Testis (tissue), 3 donors: ENCODE results near the gene GRM5. TPM values are rescaled to one million over a fixed set of nuclear protein-coding genes. Genes with fewer than 3 reads are reported as not detected.

Source experiments
- DNase-seq: peaks from one replicate; pipeline ENCODE4 v3.0.0-alpha.2; 2019
- H3K27ac ChIP-seq, 2 donors: fragments of 200-600 bp; sonication (generic); one replicate each; pipeline ENCODE4 v1.5.1; 2019
- H3K27me3 ChIP-seq: fragments of 200-600 bp; sonication (generic); one replicate; pipeline ENCODE4 v1.5.1; 2019
- H3K36me3 ChIP-seq: fragments of 200-600 bp; sonication (generic); one replicate; pipeline ENCODE4 v1.5.1; 2017; ENCODE audit warnings: low read depth; ENCODE audit errors: missing control alignments
- H3K4me1 ChIP-seq: fragments of 200-600 bp; sonication (generic); one replicate; pipeline ENCODE4 v1.5.1; 2019
- H3K4me3 ChIP-seq, 2 donors: fragments of 200-600 bp; sonication (generic); one replicate each; pipeline ENCODE4 v1.5.1; 2017 to 2019
- H3K9me3 ChIP-seq: fragments of 200-600 bp; sonication (generic); one replicate; pipeline ENCODE4 v1.5.1; 2017
- POLR2A ChIP-seq: fragments of 450-650 bp; IDR thresholded peaks from one replicate; pipeline ENCODE4 v1.6.1; 2017; ENCODE audit warnings: antibody characterized with exemption, mild to moderate bottlenecking, moderate library complexity
- WGBS, 2 donors: methylation state at CpG; one replicate each; pipeline ENCODE4 v1.1.5; 2018; 5-methylcytosine and 5-hydroxymethylcytosine counted together
- intact Hi-C: fragments of 100-400 bp; cut with DNase I; formaldehyde crosslinking; loops from one replicate; pipeline ENCODE4 v1.15.1; 2023; ENCODE audit warnings: low total_unique reads
- polyA plus RNA-seq: library from polyadenylated mRNA; stranded (reverse); fragments of 350-450 nt; fragmentation: Illumina TruSeq; extraction: RNeasy Lipid Tissue Mini Kit (QIAGEN cat#74804); gene quantifications from one replicate; pipeline ENCODE4 v1.2.3, GENCODE V29; 2014; ENCODE audit warnings: low read depth, low replicate concordance; ENCODE audit not compliant: insufficient read depth
- total RNA-seq, 2 donors: library from RNA; depleted of rRNA; stranded (reverse); fragments of >200 nt; gene quantifications; one replicate each; pipeline ENCODE4 v1.2.3, GENCODE V29; 2016
- TF ChIP-seq, protein P1 (sequence below), 3 experiments: fragments of 450-650 bp in 2 of 3; fragments of 200-600 bp in 1 of 3; sonication (generic) in 1 of 3; IDR thresholded peaks; one replicate each; pipeline ENCODE4 v1.5.1; 2016 to 2019; ENCODE audit warnings: antibody characterized with exemption in 3 of 3, mild to moderate bottlenecking in 2 of 3, moderate library complexity in 1 of 3

The GRM5 gene
- total and polyA plus RNA-seq, 3 donors from 2014 or later, result 2.3 to 4.9 (median 2.8) TPM

DNA sequence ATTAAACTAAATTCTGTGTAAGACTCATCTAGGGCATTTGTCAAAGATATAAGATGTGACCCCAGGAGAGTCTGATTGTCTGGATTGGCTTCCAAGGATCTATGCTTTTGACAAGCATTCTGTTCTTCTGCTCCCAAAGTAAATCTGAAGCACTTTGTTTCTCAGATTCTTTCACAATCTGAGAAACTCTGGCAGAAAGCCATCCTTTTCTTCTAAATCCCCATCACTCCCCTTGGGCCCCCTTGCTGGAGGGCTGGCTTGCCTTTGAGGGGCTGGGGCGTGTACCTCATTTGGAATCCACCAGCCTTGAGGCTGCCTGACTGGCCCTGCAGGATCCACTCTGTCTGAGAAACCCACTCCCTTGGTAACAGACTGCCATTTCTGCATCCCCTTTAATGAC lies 554.8 kb downstream of the GRM5 start:
- no peaks in the 10 kb centered on the region for H3K27me3 ChIP-seq
- H3K27ac ChIP-seq, result no peak overlapping the region
- no peak for DNase-seq
- no peaks in the 10 kb centered on the region for H3K36me3 ChIP-seq
- intact Hi-C loops, result no loop called here
- TF ChIP-seq, protein P1, sequence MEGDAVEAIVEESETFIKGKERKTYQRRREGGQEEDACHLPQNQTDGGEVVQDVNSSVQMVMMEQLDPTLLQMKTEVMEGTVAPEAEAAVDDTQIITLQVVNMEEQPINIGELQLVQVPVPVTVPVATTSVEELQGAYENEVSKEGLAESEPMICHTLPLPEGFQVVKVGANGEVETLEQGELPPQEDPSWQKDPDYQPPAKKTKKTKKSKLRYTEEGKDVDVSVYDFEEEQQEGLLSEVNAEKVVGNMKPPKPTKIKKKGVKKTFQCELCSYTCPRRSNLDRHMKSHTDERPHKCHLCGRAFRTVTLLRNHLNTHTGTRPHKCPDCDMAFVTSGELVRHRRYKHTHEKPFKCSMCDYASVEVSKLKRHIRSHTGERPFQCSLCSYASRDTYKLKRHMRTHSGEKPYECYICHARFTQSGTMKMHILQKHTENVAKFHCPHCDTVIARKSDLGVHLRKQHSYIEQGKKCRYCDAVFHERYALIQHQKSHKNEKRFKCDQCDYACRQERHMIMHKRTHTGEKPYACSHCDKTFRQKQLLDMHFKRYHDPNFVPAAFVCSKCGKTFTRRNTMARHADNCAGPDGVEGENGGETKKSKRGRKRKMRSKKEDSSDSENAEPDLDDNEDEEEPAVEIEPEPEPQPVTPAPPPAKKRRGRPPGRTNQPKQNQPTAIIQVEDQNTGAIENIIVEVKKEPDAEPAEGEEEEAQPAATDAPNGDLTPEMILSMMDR (IDR thresholded peaks at IDR 0.05), result no peak
- TF ChIP-seq POLR2A, result no peak
- H3K4me3 ChIP-seq, result no peak overlapping the region
- no peaks in the 10 kb centered on the region for H3K9me3 ChIP-seq
- 75 to 84% methylated on average over 1 of the region's 1 CpG for WGBS, 2 donors
- H3K4me1 ChIP-seq, result no peaks in the 10 kb centered on the region

DNA sequence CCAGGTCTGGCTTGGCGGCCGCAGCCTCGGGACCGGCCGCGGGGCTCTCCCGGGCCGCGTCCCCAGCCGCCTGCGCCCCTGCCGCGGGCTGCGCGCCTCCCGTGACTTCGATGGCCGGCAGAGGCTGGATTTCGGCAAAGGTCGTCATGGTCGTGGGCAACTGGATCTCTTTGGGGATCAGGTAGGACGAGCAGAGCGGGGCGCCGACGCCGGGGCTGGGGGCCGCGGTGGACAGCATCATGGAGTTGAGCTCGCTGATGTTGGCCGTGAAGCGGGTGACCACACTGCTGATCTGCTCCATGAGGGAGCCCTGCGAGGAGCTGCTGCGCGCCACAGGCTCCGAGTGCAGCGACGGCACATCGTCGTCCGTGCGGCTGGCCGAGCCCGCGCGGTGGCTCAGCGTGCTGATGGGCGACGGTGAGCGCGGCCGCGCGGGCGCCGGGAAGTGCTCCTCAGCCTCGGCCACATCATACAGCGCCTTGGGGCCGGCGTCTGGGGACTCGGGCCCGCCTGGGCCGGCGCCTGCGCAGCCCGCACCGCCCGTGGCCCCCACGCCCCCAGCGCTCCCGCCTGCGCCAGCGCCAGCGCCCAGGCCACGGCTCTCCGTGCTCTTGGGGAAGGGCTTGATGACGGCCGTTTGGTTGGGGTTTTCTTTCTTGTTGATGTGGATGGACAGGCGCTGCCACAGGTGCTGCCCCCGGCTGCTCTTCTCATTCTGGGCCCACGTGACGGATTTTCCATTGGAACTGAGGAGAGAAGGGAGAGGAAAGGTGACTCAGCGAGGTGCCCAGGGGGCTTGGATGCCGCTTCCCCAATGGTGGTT lies 556.8 kb downstream of the GRM5 start:
- Histone ChIP-seq H3K4me1 (no peaks in the 10 kb centered on the region), H3K9me3 (no peaks in the 10 kb centered on the region), H3K36me3 (no peaks in the 10 kb centered on the region), H3K27me3 (no peaks in the 10 kb centered on the region), H3K27ac (no peak overlapping the region), H3K4me3 (peak overlapping the region; percentile 45 to 65)
- 16 to 35% methylated on average over 12 to 67 of the region's 84 CpGs for WGBS, 2 donors
- peak; percentile 34 for DNase-seq
- no peak for TF ChIP-seq POLR2A
- TF ChIP-seq, protein P1 (IDR thresholded peaks at IDR 0.05), result no peak
- intact Hi-C loops, result no loop called here

DNA sequence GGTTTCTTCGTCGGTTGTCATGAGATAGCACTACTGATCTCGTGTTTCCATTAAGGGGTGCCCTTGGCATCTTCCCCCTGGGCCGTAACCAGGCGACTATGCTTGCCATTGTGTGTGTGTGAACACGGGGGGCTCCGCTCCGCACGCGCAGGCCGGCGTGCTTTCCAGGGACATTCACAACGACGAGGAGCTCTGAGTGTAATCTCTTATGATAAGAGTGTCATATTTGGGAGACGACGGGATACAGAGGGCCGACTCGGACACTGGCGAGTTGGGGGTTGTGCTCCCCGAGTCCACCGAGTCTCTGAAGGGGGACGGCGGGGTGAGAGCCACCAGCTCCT lies 557.4 kb downstream of the GRM5 start:
- 43 to 68% methylated on average over 11 to 23 of the region's 23 CpGs for WGBS, 2 donors
- H3K27me3 ChIP-seq, result no peaks in the 10 kb centered on the region
- H3K4me3 ChIP-seq, result peak overlapping the region; percentile 45 to 65
- no peaks in the 10 kb centered on the region for H3K9me3 ChIP-seq
- no peaks in the 10 kb centered on the region for H3K36me3 ChIP-seq
- H3K27ac ChIP-seq, result no peak overlapping the region
- DNase-seq, result no peak
- no peaks in the 10 kb centered on the region for H3K4me1 ChIP-seq
- intact Hi-C loops, result no loop called here
- TF ChIP-seq, protein P1 (IDR thresholded peaks at IDR 0.05), result no peak
- TF ChIP-seq POLR2A, result no peak

DNA sequence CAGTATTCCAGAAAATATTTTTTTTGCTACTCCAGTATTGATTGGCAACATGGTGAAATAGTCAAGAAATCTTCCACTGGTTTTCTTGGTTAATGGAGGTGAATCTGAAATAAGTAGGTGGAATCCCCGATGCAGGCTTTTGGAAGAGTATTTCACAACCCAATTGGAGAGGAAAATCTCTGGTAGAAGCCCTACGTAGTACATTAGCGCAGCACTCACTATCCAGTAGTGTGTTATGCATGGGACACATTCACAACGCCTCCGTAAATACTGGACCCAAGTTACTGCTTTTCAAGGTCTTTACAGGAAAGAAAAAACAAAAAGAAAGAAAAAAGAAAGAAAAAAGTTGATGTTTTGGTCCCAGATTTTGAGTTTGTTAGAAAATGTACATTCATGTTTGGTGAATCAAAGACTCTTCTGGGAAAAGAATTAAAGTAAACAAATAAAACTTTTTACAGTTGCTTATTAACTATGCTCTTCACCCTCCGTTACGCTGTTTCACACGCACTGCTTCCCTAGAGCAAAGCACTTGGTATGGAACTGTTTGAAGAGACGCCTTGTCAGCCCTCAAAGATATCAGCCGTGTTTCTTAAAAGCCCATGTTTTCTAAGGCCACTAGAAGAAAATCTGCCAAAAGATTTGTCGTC lies 557.9 kb downstream of the GRM5 start:
- intact Hi-C loops, result no loop called here
- Histone ChIP-seq H3K27ac (no peak overlapping the region), H3K27me3 (no peaks in the 10 kb centered on the region), H3K4me3 (peak overlapping the region; percentile 45 to 65), H3K36me3 (no peaks in the 10 kb centered on the region), H3K4me1 (no peaks in the 10 kb centered on the region), H3K9me3 (no peaks in the 10 kb centered on the region)
- 52 to 68% methylated on average over 11 of the region's 11 CpGs for WGBS, 2 donors
- TF ChIP-seq POLR2A, result no peak
- TF ChIP-seq, protein P1 (IDR thresholded peaks at IDR 0.05), result no peak
- DNase-seq, result no peak
